Left lobe of liver (tissue), 2 donors: ENCODE data around the gene STX1A. TPM values are rescaled to one million over a fixed set of nuclear protein-coding genes. Genes with fewer than 3 reads are reported as not detected.
A peak's percentile ranks its signal among the peaks of the same experiment; 100 is the strongest.
"Not testable (repeated sequence)": the region's sequence is repeated elsewhere in the genome, so short reads cannot be mapped to it uniquely, and the experiment has no call there.

Experiments
- ATAC-seq: fragments of 200-7000 bp; cut with Tn5 transposase; one replicate; pipeline ENCODE4 v1.9.1; 2020; ENCODE audit warnings: mild to moderate bottlenecking, moderate library complexity
- DNase-seq: peaks from one replicate; pipeline ENCODE4 v3.0.0-alpha.2; 2020; ENCODE audit warnings: low spot score
- total RNA-seq: library from RNA; stranded (reverse); gene quantifications from one replicate; pipeline ENCODE4 v1.2.1, GENCODE V29; 2021
- donor health status: DM: no; HTN: no; CAD: no; lungs with moderate emphysema.
- donor health status: DM: no; HTN: yes; CAD: no.

Gene STX1A
- total RNA-seq, 1 donor from 2014 or later: 2.9 TPM

DNA sequence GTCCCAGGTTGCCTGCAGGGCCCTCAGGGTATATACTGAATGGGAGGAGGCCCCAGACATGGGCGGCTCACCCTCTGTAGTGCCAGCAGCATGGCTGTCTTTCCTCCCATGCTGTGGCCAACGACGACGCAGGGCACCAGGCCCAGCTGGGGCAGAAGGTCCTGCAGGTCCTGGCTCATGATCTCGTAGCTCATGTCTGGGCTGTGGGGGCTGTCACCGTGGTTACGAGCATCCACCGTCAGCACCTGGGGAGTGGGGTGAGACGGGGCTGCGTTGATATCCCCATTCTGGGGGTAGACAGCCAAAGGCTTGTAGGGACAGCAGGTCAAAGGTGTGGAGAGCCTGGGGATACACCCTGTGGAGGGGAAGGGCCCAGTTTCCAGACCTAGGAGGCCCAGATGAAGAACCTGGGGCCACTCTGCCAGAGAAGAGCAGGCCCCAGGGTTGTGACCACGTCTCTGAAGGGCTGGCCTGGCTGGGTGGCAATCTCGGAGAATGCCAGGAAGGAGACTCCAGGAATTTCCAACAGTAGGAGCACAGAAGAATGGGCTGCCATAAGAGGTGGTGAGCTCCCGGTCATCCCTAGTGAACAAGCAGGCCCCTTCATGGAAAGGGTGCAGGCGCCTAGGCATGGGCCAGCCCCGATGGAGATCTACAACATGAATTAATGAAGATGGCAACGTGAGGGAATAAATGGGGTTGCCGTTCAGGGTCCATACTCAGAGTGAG is 18.2 kb upstream of the STX1A start:
- ATAC-seq: no peak
- no peak for DNase-seq

DNA sequence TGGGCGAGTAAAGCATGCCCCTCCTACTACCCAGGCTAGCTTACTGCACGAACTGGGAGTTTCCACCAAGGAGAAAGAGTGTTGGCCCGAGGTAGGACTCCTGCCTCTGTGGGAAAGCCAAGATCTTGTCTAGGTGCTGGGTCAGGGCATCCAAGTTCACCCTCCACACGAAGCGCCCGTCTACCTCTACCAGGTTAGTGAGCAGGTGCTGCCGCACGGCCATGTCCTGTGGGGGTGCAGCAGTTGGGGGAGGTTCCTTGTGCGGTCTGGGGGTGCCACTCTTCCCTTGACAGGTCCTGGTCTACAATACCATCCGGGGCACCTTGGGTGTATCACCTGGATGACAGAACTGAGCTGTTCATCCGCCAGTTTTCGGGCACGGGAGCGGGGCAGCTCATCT is 17.4 kb upstream of the STX1A start:
- ATAC-seq (no peak), DNase-seq (no peak)

DNA sequence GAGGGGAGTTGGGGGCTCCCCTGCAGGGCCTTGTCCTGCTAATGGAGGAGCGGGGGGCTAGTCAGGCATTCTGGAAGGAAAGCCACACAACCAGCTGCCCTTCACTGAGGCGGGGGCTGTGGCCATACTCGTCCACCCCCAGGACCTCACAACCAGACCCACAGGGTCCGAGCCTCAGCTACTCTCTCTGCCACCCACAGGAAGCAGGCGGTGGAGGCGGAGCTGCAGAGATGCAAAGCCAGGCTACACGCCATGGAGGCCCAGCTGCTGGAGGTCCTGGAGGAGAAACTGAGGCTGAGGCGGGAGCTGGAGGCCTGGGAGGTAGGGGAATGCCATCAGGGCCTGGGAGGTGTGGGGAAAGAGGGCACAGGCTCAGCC is 16.0 kb upstream of the STX1A start:
- no peak for ATAC-seq
- DNase-seq: no peak

DNA sequence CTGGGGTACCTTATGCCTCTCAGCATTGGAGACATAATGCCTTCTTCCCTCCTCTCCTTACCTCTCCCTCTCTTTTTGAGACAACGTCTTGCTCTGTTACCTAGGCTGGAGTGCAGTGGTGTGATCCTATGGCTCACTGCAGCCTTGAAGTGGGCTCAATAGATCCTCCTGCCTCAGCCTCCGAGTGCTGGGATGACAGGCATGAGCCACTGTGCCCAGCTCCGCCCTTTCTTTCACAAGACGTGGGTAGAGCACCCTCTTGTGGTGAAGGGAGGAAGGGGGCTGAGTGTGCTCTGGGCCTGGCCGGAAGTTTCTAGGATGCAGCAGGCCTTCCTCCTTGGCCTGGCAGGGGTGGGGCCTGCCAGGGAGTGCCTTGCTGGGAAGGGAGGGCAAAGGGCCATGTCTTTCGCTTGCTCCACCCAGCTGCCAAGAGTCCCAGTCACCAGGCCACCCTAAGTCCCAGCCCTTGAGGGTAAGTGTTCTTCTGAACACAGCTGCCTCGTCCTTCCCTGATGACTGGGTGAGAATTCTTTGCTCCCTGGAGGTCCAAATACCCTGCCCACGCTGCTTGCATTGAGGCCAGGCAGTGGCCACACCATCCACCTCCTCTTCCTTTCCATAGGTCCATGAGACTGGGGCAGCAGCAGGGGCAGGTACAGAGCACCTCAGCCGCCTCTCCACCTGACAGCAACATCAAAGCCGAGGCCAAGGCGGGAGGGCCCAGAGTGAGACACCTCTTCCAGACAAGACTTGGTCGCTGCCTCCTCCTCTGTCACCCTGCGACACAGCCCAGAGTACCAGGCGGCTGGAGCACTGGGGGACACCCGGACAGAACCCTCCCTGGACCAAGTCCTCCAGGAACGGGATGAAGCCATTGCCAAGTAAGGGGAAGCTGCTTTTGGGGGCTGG is 15.4 kb upstream of the STX1A start:
- ATAC-seq (peak; percentile 56), DNase-seq (peak; percentile 79)

DNA sequence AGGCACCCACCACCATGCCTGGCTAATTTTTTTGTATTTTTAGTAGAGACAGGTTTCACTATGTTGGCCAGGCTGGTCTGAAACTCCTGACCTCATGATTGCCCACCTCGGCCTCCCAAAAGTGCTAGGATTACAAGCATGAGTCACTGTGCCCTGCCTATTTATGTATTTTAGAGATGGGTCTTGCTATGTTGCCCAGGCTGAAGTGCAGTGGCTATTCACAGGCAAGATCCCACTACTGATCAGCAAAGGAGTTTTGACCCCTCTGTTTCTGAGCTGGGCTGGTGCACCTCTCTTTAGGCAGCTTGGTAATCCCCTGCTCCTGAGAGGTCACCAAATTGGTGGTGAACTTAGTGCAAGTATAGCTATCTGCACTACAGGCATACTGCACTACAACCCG is 12.9 kb upstream of the STX1A start:
- DNase-seq: no peak
- no peak for ATAC-seq

DNA sequence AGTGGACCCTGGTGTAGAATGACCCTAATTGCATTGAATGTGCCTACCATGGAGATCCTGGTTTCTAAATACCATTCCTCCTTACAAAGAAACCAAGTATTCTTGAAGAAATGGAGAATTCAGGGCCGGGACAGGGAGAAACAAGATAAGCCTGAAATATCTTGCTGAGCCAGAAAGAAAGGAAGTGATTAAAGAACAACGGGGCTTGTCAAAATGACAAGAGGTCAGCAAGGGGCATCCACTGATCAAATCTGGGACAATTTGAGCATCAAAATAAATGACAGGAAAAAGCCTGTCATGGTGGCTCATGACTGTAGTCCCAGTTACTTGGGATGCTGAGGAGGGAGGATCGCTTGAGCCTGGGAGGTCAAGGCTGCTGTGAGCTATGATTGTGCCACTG is 11.0 kb upstream of the STX1A start:
- DNase-seq (no peak), ATAC-seq (no peak)

DNA sequence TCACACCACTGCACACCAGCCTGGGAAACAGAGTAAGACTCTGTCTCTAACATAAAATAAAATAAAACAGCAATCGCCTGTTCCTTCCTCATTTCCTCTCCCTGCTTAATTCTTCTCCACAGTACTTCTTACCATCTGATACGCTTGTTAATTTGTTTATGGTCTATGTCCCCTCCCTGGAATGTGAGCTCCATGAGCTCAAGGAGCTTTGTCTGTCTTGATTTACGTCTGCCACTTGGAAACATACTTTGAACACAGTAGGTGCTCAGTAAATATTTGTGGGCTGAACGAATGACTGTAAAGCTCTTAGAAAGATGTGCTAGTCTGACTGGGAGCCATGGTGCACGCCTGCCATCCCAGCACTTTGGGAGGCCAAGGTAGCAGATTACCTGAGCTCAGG is 9.1 kb upstream of the STX1A start:
- no peak for DNase-seq
- no peak for ATAC-seq

DNA sequence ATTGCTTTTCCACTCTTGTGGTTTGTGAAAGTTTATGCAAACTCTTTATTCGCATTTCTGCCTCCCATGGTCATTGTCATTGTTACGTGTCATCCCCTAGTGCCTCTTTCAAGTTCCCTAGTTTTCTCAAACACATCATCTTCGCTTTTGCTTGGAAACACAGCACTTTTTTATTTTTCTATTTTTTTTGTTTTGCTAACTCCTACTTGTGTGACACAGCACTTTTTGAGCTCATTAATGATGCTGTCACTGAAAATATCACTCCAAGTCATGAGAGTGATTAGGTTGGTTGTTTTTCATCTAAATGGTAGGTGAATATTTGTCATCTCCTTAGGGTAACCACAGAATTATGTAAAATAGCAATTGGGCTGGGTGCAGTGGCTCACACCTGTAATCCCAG is 8.5 kb upstream of the STX1A start:
- DNase-seq (no peak), ATAC-seq (no peak)

DNA sequence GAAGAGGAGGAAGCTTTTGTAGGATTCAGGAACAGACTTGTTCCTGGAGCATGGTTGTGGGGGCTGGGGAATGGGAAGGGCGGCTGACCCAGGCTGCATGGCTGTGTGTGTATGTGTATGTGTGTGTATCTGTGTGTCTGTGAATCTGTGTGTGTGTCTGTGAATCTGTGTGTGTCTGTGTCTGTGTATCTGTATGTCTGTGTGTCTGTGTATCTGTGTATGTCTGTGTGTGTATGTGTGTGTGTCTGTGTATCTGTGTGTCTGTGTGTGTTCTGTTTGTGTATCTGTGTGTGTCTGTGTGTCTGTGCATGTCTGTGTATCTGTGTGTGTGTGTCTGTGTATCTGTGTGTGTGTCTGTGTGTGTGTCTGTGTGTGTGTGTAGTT is 6.6 kb upstream of the STX1A start:
- ATAC-seq (no peak), DNase-seq (no peak)

DNA sequence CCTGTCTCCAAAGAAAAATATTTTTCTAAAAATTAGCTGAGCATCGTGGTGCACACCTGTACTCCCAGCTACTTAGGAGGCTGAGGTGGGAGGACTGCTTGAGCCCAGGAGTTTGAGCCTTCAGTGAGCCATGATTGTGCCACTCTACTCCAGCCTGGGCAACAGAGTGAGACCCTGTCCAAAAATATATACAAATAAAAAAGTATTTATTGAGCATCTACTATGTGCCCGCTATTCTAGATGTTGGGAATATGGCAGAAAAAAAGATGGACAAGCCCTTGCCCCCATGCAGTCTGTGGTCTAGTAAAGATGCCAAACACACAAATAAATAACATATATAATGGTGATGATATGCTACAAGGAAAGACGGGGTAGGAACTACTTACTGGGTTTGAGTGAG is 4.3 kb upstream of the STX1A start:
- DNase-seq: no peak

DNA sequence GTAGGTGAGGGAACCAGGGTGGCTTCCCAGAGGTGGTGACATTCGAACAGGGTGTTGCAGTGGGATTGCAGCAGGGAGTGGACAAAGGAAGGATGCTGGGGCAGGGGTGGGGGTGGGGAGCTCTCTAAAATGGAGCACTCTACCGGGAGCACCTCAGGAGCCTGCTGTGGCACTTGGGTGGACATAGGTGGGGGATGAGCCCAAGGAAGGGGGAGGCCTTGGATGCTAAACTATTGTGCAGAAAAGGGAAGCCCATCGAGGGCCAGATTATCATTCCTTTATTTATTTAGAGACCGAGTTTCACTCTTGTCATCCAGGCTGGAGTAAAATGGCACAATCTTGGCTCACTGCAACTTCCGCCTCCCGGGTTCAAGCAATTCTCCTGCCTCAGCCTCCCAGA is 3.3 kb upstream of the STX1A start:
- DNase-seq: no peak
- ATAC-seq: no peak

More for the DNA sequence above, 4.3 kb upstream of the STX1A start:
- no peak for ATAC-seq

DNA sequence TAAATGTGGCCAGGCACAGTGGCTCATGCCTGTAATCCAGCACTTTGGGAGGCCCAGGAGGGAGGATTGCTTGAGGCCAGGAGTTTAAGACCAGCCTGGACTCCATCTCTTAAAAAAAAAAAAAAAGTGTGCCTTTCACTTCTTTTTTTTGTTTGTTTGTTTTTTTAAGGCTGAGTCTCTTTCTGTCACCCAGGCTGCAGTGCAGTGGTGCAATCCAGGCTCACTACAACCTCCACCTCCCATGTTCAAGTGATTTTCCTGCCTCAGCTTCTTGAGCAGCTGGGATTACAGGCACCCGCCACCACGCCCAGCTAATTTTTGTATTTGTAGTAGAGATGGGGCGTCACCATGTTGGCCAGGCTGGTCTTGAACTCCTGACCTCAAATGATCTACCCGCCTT is 2.7 kb upstream of the STX1A start:
- not testable (repeated sequence) for ATAC-seq, DNase-seq

DNA sequence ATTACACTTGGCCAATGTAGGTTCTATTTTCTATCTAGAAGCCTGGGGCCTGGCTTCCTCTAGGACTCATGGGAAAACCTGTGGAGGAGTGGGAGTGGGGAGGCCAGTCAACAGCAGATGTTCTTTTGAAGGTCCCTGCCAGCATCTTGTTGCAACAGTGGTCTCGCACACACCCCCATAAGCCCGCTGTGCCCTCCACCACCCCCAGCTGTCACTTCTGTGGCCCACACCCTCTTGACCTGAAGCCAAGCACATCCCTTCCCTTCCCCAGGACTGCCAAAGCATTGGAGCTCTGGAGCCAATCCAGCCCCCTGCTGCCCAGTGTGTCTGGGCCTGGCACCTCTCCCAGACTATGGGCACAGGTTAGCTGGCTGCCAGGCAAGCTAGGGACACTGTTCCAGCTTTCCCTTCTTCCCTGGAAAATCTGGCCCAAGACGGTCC is 1.9 kb upstream of the STX1A start:
- DNase-seq (peak; percentile 95), ATAC-seq (peak; percentile 75)

DNA sequence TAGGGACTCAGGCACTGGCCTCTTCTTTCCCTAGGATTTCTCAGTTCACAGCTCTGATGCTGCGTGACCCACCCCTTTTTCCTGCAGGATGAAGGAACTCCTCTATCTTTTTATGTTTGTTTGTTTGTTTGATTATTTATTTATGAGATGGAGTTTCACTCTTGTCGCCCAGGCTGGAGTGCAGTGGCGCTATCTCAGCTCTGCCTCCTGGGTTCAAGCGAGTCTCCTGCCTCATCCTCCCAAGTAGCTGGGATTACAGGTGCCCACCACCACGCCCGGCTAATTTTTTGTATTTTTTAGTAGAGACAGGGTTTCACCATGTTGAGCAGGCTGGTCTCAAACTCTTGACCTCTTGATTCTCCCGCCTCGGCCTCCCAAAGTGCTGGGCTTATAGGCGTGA is 974 bp upstream of the STX1A start:
- not testable (repeated sequence) for DNase-seq, ATAC-seq

DNA sequence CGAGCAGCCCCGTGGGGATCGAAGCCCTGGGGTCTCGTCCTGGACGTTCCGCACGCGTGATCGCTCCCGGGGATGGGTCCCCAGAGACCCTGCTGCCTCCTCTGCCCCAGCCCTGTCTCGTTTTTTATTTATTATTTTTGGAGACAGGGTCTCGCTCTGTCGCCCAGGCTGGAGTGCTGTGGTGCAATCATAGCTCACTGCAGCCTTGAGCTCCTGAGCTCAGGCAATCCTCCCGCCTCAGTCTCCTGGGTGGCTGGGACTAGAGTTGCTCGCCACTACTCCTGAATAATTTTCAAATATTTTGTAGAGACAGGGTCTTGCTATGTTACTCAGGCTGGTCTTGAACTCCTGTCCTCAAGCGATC is 319 bp upstream of the STX1A start:
- DNase-seq: no peak
- ATAC-seq: peak; percentile 18

DNA sequence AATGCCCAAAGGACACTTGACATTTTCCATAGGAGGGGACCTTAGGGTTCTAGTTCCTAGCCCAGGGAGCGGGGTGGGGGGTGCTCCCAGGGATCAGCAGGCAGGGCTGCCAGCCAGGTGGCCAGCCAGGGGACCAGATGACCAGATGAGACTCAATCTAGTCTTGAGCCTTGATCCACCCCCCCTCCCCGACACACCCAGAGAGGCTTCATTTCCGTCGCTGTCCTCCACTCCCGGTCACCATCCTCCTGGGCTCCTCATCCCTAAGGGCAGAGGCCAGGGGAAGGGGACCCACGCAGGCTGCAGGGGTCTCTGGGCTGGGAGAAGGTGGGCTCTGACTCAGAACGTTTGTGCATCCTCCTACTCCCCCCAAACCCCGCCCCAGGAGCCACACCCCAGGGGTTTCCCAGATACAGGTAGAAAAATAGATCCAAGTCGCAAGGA is 1.0 kb downstream of the STX1A start:
- DNase-seq: no peak
- no peak for ATAC-seq

DNA sequence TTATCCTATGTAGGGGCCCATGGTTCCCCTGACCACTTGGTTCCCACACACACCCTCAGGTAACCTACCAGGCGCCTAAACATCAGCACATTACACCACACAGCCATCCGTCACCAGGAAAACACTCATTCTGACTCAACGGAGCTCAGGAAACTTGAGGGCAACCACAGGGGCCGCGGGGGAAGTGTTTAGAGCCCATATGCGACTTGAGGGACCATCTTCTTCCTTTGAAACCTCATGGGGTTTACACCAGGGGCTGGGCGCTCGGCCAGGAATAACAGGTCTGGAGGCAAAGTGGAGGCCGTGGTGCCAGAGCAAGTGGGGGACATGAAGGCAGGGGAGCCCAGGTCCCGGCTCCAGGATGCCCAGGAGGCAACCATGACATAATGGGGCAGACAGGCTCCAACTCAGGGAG is 1.5 kb downstream of the STX1A start:
- ATAC-seq (no peak), DNase-seq (no peak)

DNA sequence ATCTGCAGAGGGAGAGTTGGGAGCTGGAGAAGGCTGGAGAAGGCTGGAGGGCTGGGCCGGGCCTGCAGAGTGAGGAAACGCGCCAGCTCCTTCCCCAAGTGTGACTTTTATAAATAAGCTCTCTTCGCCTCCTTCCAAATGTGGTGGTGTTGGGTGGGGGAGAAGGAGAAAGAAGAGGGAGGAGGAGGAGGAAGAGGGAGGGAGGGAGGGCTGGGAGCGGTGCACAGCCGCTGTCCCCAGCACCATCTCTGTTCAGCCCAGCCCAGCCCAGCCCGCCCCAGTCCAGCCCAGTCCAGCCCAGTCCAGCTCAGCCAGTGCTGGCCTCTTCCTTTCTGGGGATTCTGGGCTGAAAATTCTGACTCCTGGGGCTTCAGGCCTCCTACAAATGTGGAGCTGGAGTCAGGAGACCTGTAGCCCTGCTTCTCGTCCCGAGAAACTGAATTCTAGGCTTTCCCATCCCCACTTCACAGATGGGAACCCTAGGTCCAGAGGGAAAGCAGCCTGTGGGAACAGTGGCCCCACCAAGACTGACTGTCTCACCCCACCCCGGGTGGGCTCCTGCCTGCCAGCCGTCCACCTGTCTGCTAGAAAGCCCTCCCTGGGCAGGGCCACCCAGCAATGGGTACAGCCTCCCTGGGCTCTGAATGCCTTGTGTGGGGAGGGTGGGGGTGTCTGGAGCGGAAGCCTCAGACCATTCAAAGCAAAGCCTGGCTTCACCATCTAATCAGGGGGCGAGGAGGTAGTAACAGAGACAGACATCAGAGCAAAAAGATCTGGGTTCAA is 2.3 kb downstream of the STX1A start:
- ATAC-seq (no peak), DNase-seq (no peak)

DNA sequence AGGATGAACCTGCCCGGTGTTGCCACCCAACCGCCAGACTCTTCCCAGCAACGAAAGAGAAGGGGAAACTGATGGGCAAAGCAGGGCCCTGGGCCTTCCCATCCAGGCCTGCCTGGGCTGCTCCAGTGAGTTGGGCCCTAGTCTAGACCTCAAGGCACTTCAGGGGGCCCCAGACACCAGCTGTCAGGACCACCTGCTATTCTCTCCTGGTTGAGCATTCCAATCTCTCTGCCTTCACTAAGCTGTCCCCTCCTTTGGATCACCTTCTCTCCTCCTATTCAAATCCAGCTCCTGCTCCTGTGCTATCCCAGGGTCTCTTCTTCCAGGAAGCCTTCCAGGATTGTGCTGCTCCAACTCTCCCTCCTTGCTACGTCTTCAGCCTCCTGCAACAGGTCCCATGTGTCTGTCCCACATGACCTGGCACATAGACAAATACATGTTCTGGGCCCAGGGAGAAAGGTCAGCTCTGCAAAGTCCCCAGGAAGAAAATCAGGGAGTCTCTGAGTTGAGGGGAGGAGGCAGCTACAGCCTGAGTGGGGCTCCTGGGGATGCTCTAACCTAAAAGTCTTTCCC is 3.1 kb downstream of the STX1A start:
- no peak for DNase-seq

DNA sequence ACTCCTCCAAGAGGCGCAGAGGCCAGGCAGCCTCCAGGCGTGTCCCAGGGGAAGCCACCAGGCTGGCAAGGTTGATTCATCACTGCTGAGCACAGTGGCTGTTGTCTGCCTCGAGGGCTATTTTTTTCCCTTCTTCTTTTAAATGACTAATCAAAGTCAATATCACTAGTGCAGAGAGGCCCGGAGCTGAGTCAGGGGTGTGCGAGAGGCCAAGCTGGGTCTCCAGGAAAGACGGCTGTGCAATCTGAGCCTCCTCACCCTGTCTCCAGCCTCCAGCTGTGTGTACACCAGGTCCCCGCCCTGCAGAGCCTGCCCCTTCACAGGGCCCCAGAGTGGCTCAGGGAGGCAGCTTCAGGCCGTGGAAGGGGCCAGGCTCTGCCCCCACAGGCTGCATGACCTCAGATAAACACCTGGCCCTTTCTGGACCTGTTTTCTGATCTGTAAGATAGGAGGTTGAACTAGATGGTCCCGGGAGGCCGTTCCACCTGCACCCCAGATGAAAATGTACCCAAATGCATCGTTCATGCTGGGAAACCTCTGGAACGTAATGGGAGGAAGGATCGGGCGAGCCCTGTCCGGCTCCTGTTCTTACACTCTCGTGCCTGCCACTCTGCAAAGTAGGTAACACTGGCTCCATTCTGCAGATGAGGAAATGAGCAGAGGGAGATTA is 3.7 kb downstream of the STX1A start:
- no peak for DNase-seq
- ATAC-seq: no peak

More for the DNA sequence above, 3.1 kb downstream of the STX1A start:
- ATAC-seq: no peak
